A549 (cell line): Measurements from ENCODE around the gene BCL2L13. TPM values are rescaled to one million over a fixed set of nuclear protein-coding genes. Genes with fewer than 3 reads are reported as not detected.

ENCODE experiments used
- ATAC-seq, 2 experiments: fragments of 200-7000 bp in 1 of 2; fragments of >200 bp in 1 of 2; cut with Nextera tagmentation in 1 of 2; cut with Tn5 transposase in 1 of 2; 3 replicates each; pipeline versions ENCODE4 v1.8.0 to v1.9.1; 2018 to 2020; ENCODE audit warnings: mild to moderate bottlenecking in 1 of 2, moderate library complexity in 1 of 2
- CTCF ChIA-PET: fragments of 300-600 bp; sonication (Branson Sonifier 250); formaldehyde crosslinking; extraction: SDS; loops from one replicate; lab custom pipeline; 2021; ENCODE audit warnings: antibody characterized with exemption, inconsistent platforms; lab: Yijun Ruan, JAX
- POLR2A ChIA-PET: fragments of 350-600 bp; formaldehyde crosslinking; extraction: SDS; loops from one replicate; lab custom pipeline; 2021; ENCODE audit warnings: antibody characterized with exemption, inconsistent platforms; lab: Yijun Ruan, JAX
- DNase-seq, 2 experiments: peaks; one replicate each; pipeline versions ENCODE4 v3.0.0 to v3.0.0-alpha.2; 2011 to 2016; ENCODE audit warnings: low read depth in 1 of 2, low spot score in 1 of 2
- FAIRE-seq: peaks from 2 replicates; lab custom pipeline; 2011; peaks lifted over from hg19 to GRCh38; lab: Jason Lieb, UNC
- H3K27ac ChIP-seq, 2 experiments: fragments of >200 bp; sonication (Bioruptor Twin); formaldehyde crosslinking; 3 replicates each; pipeline ENCODE4 v1.5.1; 2016 to 2017
- H3K4me1 ChIP-seq: fragments of >200 bp; sonication (Bioruptor Twin); formaldehyde crosslinking; 3 replicates; pipeline ENCODE4 v1.6.1; 2016
- H3K4me2 ChIP-seq: fragments of >200 bp; sonication (Bioruptor Twin); formaldehyde crosslinking; 3 replicates; pipeline ENCODE4 v1.6.1; 2016
- H3K4me3 ChIP-seq: fragments of >200 bp; sonication (Bioruptor Twin); formaldehyde crosslinking; 3 replicates; pipeline ENCODE4 v1.5.1; 2016
- H3K9me3 ChIP-seq: fragments of >200 bp; sonication (Bioruptor Twin); formaldehyde crosslinking; 3 replicates; pipeline ENCODE4 v1.6.1; 2016
- CBX8 ChIP-seq: fragments of 200-600 bp; sonication (generic); IDR thresholded peaks from 2 replicates; pipeline ENCODE4 v1.6.1; 2016
- CHD2 ChIP-seq: fragments of 150-350 bp; IDR thresholded peaks from 2 replicates; pipeline ENCODE4 v1.6.1; 2014; ENCODE audit warnings: low read length; ENCODE audit not compliant: partially characterized antibody
- FOSL2 ChIP-seq, 2 experiments: fragments of 450-650 bp in 1 of 2; fragments of >200 bp in 1 of 2; sonication (Bioruptor Twin) in 1 of 2; formaldehyde crosslinking; IDR thresholded peaks; 2 replicates each; pipeline versions ENCODE4 v1.5.0 to v1.6.1; 2016 to 2020; ENCODE audit warnings: mild to moderate bottlenecking in 1 of 2, moderate library complexity in 1 of 2
- GATA3 ChIP-seq: IDR thresholded peaks from 2 replicates; pipeline ENCODE4 v1.6.1; 2012; ENCODE audit warnings: borderline replicate concordance
- HDAC2 ChIP-seq: fragments of 200-600 bp; sonication (generic); IDR thresholded peaks from 2 replicates; pipeline ENCODE4 v1.6.1; 2016
- JUN ChIP-seq, 2 experiments: fragments of >200 bp; sonication (Bioruptor Twin); formaldehyde crosslinking; IDR thresholded peaks; 2 replicates in 1 of 2; 3 replicates in 1 of 2; pipeline ENCODE4 v1.6.1; 2016 to 2017
- MAFK ChIP-seq: fragments of 450-650 bp; IDR thresholded peaks from 2 replicates; pipeline ENCODE4 v1.6.1; 2014; ENCODE audit not compliant: partially characterized antibody
- MAZ ChIP-seq: fragments of 150-350 bp; IDR thresholded peaks from 2 replicates; pipeline ENCODE4 v1.6.1; 2014; ENCODE audit warnings: antibody characterized with exemption, low read depth, low read length, borderline replicate concordance
- NFE2L2 ChIP-seq: fragments of 150-350 bp; conservative IDR thresholded peaks from 2 replicates; pipeline ENCODE4 v1.6.1; 2014; ENCODE audit warnings: low read length
- NPAS2 ChIP-seq: fragments of 250-450 bp; sonication (Bioruptor Pico); IDR thresholded peaks from 2 replicates; pipeline ENCODE4 v1.8.0; 2022; ENCODE audit warnings: mild to moderate bottlenecking, moderate library complexity, borderline replicate concordance
- PHF8 ChIP-seq: fragments of 200-600 bp; sonication (generic); IDR thresholded peaks from 2 replicates; pipeline ENCODE4 v1.6.1; 2016; ENCODE audit warnings: low read depth, mild to moderate bottlenecking, antibody characterized with exemption, moderate library complexity, borderline replicate concordance
- POLR2A ChIP-seq: IDR thresholded peaks from 2 replicates; pipeline ENCODE4 v1.6.1; 2012; ENCODE audit warnings: mild to moderate bottlenecking, low read length
- RAD21 ChIP-seq, 2 experiments: fragments of >200 bp in 1 of 2; sonication (Bioruptor Twin) in 1 of 2; formaldehyde crosslinking in 1 of 2; IDR thresholded peaks in 1 of 2; conservative IDR thresholded peaks in 1 of 2; 2 replicates in 1 of 2; 3 replicates in 1 of 2; pipeline ENCODE4 v1.6.1; 2012 to 2018; ENCODE audit warnings: inconsistent platforms in 1 of 2
- RARB ChIP-seq: fragments of 250-450 bp; sonication (Bioruptor Pico); IDR thresholded peaks from 2 replicates; pipeline ENCODE4 v1.8.0; 2021; ENCODE audit warnings: mild to moderate bottlenecking, moderate library complexity
- RFX5 ChIP-seq: fragments of 450-650 bp; IDR thresholded peaks from 2 replicates; pipeline ENCODE4 v1.7.1; 2014; ENCODE audit warnings: antibody characterized with exemption, mild to moderate bottlenecking, moderate library complexity
- RNF2 ChIP-seq: fragments of 200-600 bp; sonication (generic); IDR thresholded peaks from 2 replicates; pipeline ENCODE4 v1.6.1; 2016; ENCODE audit warnings: low read depth, mild to moderate bottlenecking, antibody characterized with exemption, moderate library complexity, borderline replicate concordance
- SREBF2 ChIP-seq: fragments of 450-650 bp; IDR thresholded peaks from 2 replicates; pipeline ENCODE4 v1.6.1; 2014; ENCODE audit warnings: mild to moderate bottlenecking, moderate library complexity
- ZC3H11A ChIP-seq: fragments of 450-650 bp; IDR thresholded peaks from 2 replicates; pipeline ENCODE4 v1.6.1; 2014; ENCODE audit warnings: antibody characterized with exemption, mild to moderate bottlenecking
- ZSCAN20 ChIP-seq: fragments of 250-450 bp; sonication (Bioruptor Pico); IDR thresholded peaks from 2 replicates; pipeline ENCODE4 v1.8.0; 2022; ENCODE audit warnings: mild to moderate bottlenecking, moderate library complexity
- WGBS: methylation state at CpG from one replicate; pipeline ENCODE4 v1.1.6; 2017; ENCODE audit errors: missing lambda C conversion rate; 5-methylcytosine and 5-hydroxymethylcytosine counted together
- polyA plus RNA-seq, 4 experiments: library from polyadenylated mRNA; depleted of rRNA in 3 of 4; stranded (reverse); fragments of >200 nt; fragmentation: RNase III in 1 of 4; extraction: RNeasy Plus Mini Kit Qiagen cat#74134 plus additional on column Dnase treatment in 1 of 4; gene quantifications; 2 replicates in 3 of 4; 3 replicates in 1 of 4; pipeline ENCODE4 v1.2.3, GENCODE V29; 2011 to 2017
- TF ChIP-seq, protein P1 (sequence below): fragments of >200 bp; sonication (Bioruptor Twin); formaldehyde crosslinking; IDR thresholded peaks from 2 replicates; pipeline ENCODE4 v1.6.1; 2016
- TF ChIP-seq, protein P2 (sequence below): IDR thresholded peaks from 2 replicates; pipeline ENCODE4 v1.6.1; 2012
- TF ChIP-seq, protein P3 (sequence below): IDR thresholded peaks from 2 replicates; pipeline ENCODE4 v1.6.1; 2012
- TF ChIP-seq, protein P4 (sequence below): fragments of 250-450 bp; sonication (Bioruptor Pico); IDR thresholded peaks from 2 replicates; pipeline ENCODE4 v1.5.0; 2020; ENCODE audit warnings: low read depth, mild to moderate bottlenecking, moderate library complexity

The BCL2L13 gene
- polyA plus RNA-seq, 2 of the 4 experiments (the other 2 are of a cell fraction), result 36.9 to 44.9 TPM

DNA sequence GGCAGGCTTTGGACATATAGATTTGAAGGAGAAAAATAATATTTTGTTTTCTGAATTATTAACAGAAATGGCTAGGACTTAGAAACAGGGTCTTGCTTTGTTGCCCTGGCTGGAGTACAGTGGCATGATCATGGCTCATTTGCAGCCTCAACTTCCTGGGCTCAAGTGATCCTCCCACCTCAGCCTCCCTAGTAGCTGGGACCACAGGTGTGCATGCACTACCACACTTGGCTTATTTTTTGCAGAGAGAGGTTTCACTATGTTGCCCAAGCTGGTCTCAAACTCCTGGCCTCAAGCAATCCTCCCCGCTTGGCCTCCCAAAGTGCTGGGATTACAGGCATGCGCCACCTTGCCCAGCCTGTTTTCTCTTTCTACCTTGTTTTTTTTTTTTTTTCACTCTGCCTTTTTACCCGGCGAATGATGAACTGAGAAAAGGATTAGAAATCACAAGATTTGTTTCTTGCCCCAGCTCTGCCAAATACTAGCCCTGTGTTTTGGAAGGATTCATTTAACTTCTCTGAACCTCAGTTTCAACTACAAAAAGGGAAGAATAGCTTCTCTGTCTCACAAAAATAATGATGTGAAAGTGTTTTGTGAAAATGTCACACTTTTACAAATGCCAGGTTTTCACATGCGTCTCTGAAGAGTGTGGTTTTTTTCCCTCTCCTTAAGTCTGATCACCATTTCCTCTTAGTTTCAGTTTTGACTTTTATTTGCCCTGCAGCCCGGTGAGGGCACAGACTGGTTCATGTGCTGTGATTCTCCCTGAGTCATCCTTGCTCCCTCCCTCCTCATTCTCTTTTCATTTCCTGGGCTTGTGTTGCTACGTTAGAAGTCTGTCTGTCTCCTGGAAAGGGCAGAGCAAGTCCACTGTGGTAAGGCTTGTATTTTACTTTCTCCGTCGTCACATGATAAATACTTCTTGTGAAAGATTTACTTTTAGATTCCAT, 67.7 kb downstream of the BCL2L13 start:
- CTCF ChIA-PET, result interaction anchor here (0.8 to 1.5 kb wide), 6 partner anchors 9 to 648 kb away, joined by 3 to 7 read pairs (median 3); no protein-coding TSS in a partner anchor
- peaks cover 28% of the 10 kb centered on the region for H3K4me1 ChIP-seq
- DNase-seq (peak; percentile 75 to 91), FAIRE-seq (peak; percentile 36), ATAC-seq (peak; percentile 100)
- TF ChIP-seq GATA3, result peak; percentile 23; the same call in 1 of the 2 replicates
- peak; percentile 47; the same call in 1 of the 2 replicates for TF ChIP-seq NFE2L2
- TF ChIP-seq, protein P1, sequence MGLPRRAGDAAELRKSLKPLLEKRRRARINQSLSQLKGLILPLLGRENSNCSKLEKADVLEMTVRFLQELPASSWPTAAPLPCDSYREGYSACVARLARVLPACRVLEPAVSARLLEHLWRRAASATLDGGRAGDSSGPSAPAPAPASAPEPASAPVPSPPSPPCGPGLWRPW, result no peak
- TF ChIP-seq, protein P2, sequence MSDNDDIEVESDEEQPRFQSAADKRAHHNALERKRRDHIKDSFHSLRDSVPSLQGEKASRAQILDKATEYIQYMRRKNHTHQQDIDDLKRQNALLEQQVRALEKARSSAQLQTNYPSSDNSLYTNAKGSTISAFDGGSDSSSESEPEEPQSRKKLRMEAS, result peak; percentile 69
- TF ChIP-seq FOSL2 (IDR thresholded peaks at IDR 0.05), result no peak; the same call in 1 of the 2 replicates
- TF ChIP-seq FOSL2 (CRISPR knock-in tag; IDR thresholded peaks at IDR 0.05), result peak; percentile 66
- TF ChIP-seq MAFK, result peak; percentile 79
- TF ChIP-seq RNF2, result no peak
- H3K9me3 ChIP-seq, result no peaks in the 10 kb centered on the region
- H3K27ac ChIP-seq, result peak overlapping the region; percentile 83 to 87
- H3K4me2 ChIP-seq, result peak overlapping the region; percentile 89
- POLR2A ChIA-PET, result interaction anchor here (0.7 kb wide), 1 partner anchor 64 kb away, joined by 7 read pairs; no protein-coding TSS in a partner anchor
- H3K4me3 ChIP-seq, result peak overlapping the region; percentile 49
- WGBS, result 23% methylated on average over 9 of the region's 9 CpGs

DNA sequence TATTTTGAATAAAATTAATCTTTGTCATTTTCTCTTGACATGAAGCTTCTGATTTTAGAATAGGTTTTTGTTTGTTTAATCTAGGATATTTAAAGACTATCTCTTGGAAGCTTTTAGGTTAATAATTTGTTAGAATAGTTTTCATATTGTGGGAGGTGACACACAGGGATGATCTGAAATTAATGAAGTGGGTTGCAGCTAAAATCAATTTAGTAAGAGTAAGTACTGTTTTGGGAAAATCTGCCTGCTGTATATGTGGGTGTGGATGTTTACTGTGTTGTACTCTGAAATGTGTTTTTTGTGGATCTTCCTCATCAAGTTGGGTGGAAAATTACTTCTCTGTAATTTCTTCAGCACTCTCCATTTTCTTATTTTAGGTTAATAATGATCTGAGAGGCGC, 68.4 kb downstream of the BCL2L13 start:
- 7% methylated on average over 1 of the region's 1 CpG for WGBS
- H3K27ac ChIP-seq, result peak overlapping the region; percentile 83 to 87
- ChIA-PET CTCF (interaction anchor here (0.8 to 1.5 kb wide), 4 partner anchors 10 to 649 kb away, joined by 3 to 4 read pairs (median 3); no protein-coding TSS in a partner anchor), POLR2A (interaction anchor here (1.2 kb wide), 1 partner anchor 68 kb away, joined by 5 read pairs; the partner anchor contains the start of gene BCL2L13)
- ATAC-seq (peak; percentile 26 to 61; a peak in 3 of 6 replicates), DNase-seq (no peak), FAIRE-seq (no peak)
- H3K4me3 ChIP-seq, result peak overlapping the region; percentile 49
- H3K9me3 ChIP-seq, result no peaks in the 10 kb centered on the region
- H3K4me2 ChIP-seq, result peak overlapping the region; percentile 89
- peaks cover 35% of the 10 kb centered on the region for H3K4me1 ChIP-seq
- TF ChIP-seq RAD21 (conservative IDR thresholded peaks at IDR 0.05 in 1 of 2, IDR thresholded peaks at IDR 0.05 in 1 of 2), result no peak
- no peak for TF ChIP-seq CBX8
- TF ChIP-seq PHF8, result peak; percentile 22; the same call in 1 of the 2 replicates
- no peak for TF ChIP-seq NPAS2
- TF ChIP-seq, protein P3, sequence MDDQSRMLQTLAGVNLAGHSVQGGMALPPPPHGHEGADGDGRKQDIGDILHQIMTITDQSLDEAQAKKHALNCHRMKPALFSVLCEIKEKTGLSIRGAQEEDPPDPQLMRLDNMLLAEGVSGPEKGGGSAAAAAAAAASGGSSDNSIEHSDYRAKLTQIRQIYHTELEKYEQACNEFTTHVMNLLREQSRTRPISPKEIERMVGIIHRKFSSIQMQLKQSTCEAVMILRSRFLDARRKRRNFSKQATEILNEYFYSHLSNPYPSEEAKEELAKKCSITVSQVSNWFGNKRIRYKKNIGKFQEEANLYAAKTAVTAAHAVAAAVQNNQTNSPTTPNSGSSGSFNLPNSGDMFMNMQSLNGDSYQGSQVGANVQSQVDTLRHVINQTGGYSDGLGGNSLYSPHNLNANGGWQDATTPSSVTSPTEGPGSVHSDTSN, result no peak
- no peak for TF ChIP-seq SREBF2

DNA sequence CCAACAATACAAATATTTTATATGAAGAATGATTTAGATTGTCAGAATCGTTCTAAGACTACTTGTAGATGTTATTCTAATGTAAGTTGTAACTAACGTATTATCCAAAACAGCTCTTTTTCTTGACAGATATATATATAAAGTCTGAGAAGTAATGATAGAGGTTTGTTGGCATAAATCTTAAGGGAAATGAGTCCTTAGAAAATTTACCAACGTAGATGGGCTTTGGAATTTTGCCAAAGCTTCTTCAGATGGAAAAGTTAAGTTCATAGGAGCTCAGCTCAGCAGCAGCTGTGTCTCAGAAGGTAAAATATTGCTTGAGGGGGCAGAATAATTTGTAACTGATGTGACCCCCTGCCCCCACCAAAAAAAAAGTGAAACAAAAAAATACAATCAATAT, 69.0 kb downstream of the BCL2L13 start:
- DNase-seq (no peak), ATAC-seq (no peak), FAIRE-seq (no peak)
- peak overlapping the region; percentile 89 for H3K4me2 ChIP-seq
- H3K4me3 ChIP-seq, result peak overlapping the region; percentile 49
- CTCF ChIA-PET, result interaction anchor here (1.5 kb wide), 1 partner anchor 78 kb away, joined by 4 read pairs; no protein-coding TSS in a partner anchor
- H3K9me3 ChIP-seq, result no peaks in the 10 kb centered on the region
- POLR2A ChIA-PET, result interaction anchor here (1.2 kb wide), 1 partner anchor 68 kb away, joined by 5 read pairs; the partner anchor contains the start of gene BCL2L13
- WGBS, result 11% methylated on average over 3 of the region's 3 CpGs
- TF ChIP-seq RFX5, result no peak
- no peak for TF ChIP-seq JUN (IDR thresholded peaks at IDR 0.05)
- TF ChIP-seq, protein P4, sequence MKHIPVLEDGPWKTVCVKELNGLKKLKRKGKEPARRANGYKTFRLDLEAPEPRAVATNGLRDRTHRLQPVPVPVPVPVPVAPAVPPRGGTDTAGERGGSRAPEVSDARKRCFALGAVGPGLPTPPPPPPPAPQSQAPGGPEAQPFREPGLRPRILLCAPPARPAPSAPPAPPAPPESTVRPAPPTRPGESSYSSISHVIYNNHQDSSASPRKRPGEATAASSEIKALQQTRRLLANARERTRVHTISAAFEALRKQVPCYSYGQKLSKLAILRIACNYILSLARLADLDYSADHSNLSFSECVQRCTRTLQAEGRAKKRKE (CRISPR knock-in tag), result no peak
- TF ChIP-seq, protein P2, result no peak
- no peak for TF ChIP-seq NPAS2
- no peak for TF ChIP-seq CHD2
- no peak for TF ChIP-seq MAZ
- TF ChIP-seq GATA3, result no peak
- TF ChIP-seq ZC3H11A, result no peak
- TF ChIP-seq POLR2A, result no peak
- TF ChIP-seq ZSCAN20 (CRISPR knock-in tag), result no peak
- TF ChIP-seq RARB (CRISPR knock-in tag), result no peak
- TF ChIP-seq, protein P3, result no peak
- no peak for TF ChIP-seq HDAC2
- H3K27ac ChIP-seq, result peak overlapping the region; percentile 83 to 87
- H3K4me1 ChIP-seq, result peaks cover 41% of the 10 kb centered on the region
